HG02852 (cell line): ENCODE measurements around the gene GC.
"Not testable (repeated sequence)": the region's sequence is repeated elsewhere in the genome, so short reads cannot be mapped to it uniquely, and the experiment has no call there.

ENCODE experiments used
- ATAC-seq: cut with Tn5 transposase; IDR thresholded peaks from one replicate; pipeline ENCODE4 v1.9.1; 2021; ENCODE audit warnings: mild to moderate bottlenecking, moderate library complexity; ENCODE audit not compliant: unreplicated experiment

GC gene

GRCh38 chr4:71768123-71768522 lies 15.8 kb downstream of the GC start:
- no peak for ATAC-seq

GRCh38 chr4:71765821-71766383 lies 18.0 kb downstream of the GC start:
- ATAC-seq, result no peak

DNA sequence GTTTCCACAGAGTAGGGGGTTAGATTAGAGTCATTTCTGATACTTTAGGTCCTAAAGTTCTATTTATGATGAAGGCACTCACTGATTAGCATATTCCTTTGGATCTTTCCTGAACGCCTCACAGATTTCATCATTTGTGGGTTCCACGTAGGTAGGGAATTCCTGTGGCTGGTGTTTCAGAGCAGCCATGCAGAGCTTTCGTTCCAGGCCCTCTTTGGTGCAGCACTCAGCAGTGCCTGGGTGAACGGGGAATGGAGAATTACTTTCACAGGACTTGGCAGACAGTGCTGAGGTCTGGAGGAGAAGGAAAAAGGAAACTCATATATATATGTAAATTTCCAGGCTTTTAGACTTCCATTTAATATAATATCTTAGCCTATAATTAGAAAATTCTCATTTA lies 18.5 kb downstream of the GC start:
- no peak for ATAC-seq

DNA sequence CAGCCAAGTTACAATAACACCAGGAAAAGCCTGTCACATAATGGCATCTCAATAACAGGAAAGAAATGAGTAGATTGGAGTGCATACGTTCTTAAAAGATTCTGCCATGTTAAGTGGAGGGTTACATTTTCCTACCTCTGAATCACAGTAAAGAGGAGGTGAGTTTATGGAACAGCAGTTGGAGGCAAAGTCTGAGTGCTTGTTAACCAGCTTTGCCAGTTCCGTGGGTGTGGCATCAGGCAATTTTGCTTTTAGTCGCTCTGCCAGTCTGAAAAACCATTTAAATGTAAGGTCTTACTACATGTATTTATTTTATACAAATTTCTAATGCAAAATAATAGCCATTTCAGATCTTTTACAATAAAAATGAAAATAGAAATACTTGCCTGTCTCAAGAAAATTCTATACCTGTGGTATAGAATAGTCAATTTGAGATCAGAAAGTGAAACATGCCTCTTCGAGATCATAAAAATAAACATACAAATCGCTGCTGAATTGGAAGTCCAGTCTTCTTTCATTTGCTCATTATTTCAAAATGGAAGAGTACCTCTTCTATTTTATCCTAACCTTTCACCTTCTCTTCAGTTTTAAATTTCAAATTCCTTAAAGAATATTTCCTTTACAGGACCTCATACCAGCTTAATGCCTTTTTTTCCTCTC lies 31.4 kb downstream of the GC start:
- ATAC-seq, result no peak

DNA sequence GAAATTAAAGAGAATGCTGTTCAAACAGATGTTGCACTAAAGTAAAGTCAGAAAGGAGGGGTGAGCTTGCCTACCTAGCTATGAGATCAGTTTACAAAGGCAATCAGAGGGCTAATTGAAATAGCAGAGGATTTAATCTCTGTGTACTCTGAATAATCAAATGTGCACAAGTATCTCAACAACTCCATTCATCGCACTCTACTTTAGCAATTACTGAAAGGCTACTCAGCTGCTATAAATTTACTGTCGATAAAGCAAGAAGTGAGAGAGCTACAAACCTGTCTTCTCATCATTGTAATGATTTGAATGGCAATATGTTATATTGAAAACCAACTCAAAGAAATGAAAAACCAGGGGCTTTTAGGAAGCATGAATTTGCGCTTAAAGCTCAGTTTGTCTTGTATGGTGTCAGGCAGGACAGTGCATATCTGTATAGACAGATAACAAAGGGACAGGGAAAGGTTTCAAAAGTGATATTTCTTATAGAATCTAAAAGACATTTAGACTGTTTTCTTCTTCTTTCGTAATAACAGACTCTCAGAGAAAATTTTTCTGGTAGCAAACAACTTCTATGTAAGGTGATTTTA lies 34.8 kb downstream of the GC start:
- no peak for ATAC-seq

- ATAC-seq, result no peak
Observed at GRCh38 chr4:71746379-71746778, 37.5 kb downstream of the GC start.

GRCh38 chr4:71738782-71739181 lies 45.1 kb downstream of the GC start:
- not testable (repeated sequence) for ATAC-seq

- no peak for ATAC-seq
Observed at GRCh38 chr4:71732706-71733105, 51.2 kb downstream of the GC start.

DNA sequence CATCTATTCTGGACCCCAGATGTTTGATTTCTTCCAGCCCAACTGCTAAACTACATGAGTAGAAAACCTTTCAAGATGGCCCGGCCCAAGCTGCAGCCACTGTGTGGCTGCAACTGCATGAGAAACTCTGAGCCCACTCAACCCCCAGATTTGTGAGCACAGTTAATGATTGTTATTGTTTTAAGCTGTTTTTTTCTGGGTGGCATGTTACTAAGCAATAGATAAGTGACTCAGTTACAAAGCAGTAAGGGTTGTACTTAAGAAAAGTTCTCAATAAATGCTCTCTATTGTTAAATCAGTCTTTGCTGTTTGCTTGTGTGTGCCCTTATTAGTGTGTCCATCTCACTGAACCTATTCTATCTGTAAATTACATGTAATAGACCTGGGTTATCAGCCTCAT lies 51.8 kb downstream of the GC start:
- no peak for ATAC-seq

- no peak for ATAC-seq
Observed at GRCh38 chr4:71729856-71730255, 54.0 kb downstream of the GC start.

DNA sequence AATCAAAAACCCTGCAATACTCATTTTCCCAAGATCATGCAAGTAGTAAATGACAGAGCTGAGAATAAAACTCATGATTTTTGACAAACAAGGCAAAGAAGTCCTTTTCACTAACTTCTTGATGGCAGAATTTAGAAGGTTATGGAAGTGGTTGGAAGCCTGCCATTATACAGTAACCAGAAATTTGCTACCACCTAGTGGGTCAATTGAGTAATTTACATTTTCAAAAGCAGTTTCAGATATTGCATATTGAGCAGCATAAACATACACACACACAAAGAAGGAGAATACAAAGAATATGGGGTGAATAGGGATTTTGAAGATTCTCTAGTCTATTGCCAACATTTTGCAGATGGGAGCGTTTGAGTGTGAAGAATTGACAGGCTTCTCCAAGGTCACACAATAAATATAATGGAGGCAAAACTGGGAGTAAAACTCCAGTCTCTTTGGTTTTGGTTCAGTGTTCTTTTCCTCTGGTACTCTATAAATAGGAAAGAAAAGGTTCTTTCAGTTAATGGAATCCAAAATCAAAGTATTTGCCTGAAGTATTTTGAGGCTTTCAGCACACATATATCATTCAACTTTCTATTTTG lies 70.2 kb downstream of the GC start:
- peak; percentile 72 for ATAC-seq

DNA sequence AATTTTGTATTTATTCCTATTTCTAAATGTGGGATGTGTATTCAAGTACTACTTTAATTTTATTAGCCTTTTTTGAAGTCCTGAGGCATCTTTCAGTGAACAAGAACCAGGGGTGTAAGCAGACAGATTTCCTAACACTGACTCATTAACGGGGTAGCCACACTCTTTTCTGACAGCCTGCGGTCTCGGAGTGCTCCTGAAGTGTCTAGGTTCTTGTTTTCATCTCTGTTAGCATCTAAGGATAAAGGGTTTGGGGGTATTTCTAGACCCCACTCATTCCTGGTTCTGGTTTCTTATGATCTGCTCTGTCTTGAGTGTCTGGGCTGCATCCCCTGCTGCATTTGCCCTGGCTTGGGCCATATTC lies 71.9 kb downstream of the GC start:
- ATAC-seq, result no peak

DNA sequence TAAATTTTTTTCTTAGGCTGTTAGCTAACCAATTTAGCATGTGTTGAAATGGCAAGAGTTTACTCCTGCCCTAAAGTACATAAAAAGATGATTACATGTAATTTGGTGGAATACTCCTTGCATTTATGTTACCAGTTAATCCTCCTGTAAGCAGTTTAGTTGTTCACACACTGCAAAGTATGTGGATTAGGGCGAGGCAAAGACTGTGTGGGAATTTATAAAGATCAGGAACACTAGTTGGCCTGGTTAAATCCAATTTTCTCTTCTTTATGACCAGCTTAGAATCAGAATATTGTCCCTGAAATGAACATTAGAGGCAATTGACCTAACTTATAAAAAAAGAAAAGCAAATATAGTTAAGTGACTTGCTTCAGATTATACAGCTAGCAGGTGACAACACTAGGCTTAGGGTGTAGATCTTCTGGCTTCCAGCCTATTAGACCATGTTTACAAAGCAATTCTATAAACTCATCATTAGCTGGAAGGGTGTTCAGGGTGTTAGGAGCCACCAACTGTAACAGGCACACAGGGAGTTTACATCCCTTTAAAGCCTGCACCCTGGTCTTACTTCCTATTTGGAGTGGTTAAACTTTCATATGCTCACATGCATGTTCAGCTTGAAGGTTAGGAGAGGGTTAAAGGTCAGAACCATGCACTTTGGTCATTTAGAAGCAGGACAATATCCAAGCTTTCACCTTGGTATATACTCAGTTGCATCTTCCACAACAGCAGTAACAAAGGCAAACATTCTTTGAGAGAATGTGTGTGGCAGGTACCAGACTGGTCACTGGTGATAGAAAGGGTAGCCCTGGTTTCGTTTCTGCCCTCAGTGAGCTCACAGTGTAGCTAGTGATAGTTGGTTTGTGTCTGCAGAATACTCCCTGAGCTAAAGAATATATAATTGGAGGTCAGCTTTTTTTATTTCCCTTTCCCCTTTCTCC lies 72.6 kb downstream of the GC start:
- no peak for ATAC-seq

GRCh38 chr4:71709961-71710360 lies 73.9 kb downstream of the GC start:
- no peak for ATAC-seq

GRCh38 chr4:71698141-71698540 lies 85.7 kb downstream of the GC start:
- no peak for ATAC-seq

DNA sequence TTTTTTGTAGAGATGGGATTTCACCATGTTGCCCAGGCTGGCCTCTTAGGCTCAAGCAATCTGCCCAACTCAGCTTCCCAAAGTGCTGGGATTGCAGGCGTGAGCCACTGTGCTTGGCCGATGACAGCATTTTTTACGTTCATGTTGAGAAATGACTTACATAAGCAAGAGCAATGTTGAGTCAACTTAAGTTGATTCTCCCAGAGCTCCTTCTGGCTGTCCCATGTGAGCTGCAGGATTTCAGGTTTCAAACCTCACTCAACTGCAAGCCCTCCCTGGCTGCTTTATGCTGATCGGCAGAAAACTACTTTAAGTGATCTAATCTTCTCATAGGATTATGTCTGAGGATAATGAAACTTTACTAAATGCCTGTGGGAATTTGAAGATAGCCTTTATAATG lies 86.8 kb downstream of the GC start:
- ATAC-seq, result no peak

- no peak for ATAC-seq
Observed at GRCh38 chr4:71694961-71695360, 88.9 kb downstream of the GC start.

DNA sequence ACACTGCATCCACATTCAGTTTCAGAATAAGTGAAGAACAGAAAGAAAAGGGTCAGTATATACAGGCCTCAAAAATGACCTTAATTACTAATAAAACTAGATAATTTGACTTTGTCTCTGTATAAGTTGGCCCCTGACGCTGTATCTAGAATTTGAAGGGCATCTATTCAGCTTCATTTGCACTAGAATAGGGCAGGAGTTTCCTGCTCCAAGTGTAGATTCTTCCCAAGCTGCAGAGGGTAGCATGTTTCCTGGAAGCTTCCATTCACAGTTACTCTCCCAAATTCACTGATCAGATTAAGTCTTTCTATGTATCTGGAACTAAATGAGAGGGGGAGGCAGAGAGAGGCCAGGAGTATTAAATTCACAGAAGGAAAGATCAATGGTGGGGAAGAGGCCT lies 90.9 kb downstream of the GC start:
- no peak for ATAC-seq

GRCh38 chr4:71692198-71692597 lies 91.7 kb downstream of the GC start:
- no peak for ATAC-seq
